HG02938 (cell line): ENCODE results near the gene SLFN12L.
"Not testable (repeated sequence)": the region's sequence is repeated elsewhere in the genome, so short reads cannot be mapped to it uniquely, and the experiment has no call there.

Experiments used
- ATAC-seq: cut with Tn5 transposase; IDR thresholded peaks from one replicate; pipeline ENCODE4 v1.9.1; 2021; ENCODE audit warnings: mild to moderate bottlenecking, moderate library complexity; ENCODE audit not compliant: unreplicated experiment

Gene SLFN12L

DNA sequence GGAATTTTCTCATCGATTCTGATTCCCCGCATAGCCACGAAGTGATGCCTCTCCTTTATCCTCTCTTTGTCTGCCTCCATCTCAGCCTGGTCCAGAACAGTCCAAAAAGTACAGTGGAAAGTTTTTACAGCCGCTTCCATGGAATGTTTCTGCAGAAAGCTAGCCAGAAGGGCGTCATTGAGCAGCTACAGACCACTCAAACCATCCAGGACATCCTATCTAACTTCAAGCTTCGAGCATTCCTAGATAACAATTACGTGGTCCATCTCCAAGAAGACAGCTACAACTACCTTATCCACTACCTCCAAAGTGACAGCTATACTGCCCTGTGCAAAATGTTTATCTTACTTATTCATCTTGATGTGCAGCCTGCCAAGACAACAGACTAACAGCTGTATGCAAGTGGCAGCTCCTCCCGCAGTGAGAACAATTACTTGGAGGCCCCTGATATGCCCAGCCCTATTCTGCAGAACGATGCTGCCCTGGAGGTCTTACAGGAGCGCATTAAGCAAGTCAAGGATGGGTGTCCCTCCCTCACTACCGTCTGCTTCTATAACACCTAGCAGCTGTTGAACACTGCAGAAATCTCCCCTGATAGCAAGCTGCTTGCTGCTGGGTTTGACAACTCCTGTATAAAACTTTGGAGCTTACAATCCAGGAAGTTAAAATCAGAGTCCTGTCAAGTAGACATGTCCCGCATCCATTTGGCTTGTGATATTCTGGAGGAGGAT is 38.9 kb downstream of the SLFN12L start:
- no peak for ATAC-seq

DNA sequence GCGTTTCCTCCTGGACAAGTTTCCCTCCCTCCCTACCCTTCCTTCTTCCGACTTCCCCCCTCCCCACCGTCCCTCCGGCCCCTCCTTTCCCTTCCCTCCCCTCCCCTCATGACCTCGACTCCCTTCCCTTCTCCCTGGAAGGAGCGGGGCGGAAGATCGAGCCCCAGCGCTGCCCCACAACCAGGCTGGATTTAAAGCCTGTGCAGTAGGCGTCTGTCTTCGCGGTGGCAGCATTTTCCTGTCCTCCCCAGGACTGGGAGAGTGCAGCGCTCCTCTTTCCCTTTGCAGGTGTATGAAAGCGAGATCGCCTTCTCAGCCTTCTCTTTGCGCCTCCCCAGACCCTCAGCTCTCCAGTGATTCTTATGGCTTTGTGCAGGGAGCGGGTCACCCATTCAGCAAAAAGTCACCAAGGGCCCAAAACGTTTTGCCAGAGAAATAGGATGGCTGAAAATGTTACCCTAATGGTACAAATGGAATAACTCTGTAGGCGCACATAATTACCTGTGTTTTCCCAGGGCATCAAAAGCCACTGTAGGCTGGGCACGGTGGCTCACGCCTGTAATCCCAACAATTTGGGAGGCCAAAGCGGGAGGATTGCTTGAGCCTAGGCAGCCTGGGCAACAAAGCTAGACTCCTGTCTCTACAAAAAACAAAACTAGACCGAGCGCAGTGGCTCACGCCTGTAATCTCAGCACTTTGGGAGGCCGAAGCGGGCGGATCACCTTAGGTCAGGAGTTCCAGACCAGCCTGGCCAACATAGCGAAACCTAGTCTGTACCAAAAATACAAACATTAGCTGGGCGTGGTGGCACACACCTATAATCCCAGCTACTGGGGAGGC is 40.8 kb downstream of the SLFN12L start:
- ATAC-seq, result no peak

DNA sequence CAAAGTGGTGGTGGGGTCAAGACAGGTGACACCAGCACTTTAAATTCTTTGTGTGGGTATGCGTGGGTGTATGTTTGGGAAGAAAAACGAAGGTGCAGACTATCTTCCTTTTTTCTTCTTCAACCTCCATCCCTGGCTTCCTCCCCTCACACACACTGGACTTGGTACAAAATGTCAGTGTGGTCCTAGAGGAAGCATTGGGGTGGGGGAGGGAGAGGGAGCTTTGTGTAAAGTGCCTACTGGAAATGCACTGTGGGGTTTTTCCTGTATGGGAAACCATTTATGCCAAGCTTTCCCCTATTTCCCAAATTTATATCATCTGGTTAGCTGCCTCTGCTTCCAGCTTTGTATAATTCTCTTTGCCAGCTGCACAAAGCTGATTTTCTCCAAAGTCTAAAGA is 44.4 kb downstream of the SLFN12L start:
- ATAC-seq, result no peak

DNA sequence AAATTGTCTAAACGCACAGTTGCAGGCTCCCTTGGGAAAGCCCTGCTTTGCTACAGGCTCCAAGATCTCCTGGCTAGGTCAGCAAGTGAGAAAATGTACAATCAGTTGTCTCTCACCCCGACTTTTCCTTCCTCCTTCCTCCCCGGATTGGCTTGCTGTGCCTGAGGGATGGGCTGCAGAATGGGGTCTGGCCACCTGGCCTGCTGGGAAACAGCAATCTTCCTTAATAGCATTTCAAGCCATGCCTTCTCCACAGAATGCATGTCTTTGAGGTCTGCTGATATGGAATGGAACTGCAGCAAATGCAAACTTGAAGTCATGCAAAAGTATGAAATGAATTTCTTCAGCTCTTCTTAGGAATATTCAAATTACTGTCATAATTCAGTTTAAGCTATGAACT is 46.1 kb downstream of the SLFN12L start:
- ATAC-seq, result no peak

DNA sequence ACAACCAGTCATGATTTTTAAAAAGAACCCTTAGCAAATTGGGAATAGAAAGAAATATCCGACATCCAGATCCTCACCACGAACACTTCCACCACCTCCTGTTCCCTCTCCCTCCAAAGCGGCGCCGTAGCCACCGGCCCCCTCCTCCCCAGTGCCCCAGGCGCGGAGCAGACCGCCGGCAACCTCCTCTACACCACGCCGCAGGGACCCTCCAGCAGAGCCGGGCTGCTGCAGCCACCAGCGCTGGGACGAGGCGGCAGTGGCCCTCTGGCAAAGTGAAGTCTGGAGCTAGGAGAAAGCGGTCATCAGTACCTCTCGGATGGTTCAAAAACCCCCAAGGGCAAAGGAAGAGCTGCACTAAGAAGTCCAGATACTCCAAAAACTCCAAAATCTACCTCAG is 47.5 kb downstream of the SLFN12L start:
- no peak for ATAC-seq

DNA sequence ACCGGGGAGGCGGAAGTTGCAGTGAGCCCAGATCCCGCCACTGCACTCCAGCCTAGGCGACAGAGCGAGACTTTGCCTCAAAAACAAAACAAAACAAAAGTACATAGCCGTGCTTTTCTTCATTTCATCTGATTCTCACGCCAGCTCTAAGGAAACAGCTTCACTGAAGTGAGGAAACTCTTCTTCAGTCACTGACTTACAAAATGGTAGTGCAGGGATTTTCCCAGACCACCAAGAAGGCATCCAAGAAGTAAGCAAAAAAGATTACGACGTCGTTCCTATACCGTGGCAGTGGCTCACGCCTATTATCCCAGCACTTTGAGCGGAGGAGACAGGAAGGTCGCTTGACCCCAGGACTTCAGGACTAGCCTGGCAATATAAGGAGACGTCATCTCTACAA is 48.5 kb downstream of the SLFN12L start:
- no peak for ATAC-seq

DNA sequence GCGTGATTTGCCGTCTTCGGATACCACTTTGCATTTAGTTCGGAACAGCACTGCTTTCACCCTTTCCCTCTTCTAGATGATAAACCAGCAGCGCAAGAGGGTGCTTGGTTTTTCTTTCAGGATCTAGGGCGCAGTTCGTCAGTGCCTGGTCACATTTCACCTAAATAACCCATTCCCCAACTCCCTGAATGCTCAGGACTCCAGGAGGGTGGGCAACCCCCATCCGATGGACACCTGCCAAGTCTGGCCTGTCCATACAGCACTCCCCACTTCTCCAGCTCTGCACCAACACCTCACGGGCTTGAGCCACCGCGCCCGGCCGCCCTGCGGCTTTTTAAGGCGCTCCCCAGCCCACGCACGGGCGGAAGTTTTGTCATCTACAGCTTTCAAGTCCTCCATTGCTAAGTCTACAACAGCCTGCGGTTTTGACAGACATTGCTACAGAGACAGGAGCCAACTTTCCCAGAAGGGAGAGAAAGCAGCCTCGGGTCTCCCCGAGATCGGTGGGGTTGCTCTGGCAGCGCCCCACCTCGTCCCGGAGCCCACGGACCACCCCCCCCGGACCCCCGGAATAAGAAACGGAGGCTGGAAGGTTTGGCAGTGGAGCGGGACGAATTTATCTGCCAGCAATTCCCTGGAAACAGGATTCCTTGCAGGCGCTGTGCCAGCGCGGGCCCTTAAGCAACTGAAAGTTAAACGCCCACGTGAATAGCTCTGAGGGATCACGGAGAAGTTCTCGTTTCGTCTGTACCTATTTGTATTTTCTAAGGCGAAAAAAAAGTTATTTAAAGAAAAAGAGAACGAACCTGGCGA is 50.4 kb downstream of the SLFN12L start:
- ATAC-seq, result no peak

DNA sequence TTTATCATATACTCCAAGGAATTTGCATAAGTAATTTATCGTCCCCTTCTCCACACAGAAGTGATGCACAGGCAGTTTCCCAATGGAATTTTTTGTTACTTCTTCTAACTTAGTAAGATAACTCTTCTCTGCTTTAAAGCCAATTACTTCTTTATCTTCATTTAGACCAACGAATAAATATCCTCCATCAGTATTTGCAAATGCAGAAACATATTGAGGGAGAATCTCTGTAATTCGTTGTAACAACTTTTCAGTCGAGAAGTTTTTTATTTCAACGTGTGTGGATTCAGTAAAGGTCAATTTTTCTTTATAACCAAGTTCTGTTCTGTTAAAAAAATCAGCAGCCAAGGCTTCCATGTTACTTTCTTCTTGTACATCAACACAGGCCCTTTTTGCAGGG is 58.2 kb downstream of the SLFN12L start:
- ATAC-seq, result no peak

DNA sequence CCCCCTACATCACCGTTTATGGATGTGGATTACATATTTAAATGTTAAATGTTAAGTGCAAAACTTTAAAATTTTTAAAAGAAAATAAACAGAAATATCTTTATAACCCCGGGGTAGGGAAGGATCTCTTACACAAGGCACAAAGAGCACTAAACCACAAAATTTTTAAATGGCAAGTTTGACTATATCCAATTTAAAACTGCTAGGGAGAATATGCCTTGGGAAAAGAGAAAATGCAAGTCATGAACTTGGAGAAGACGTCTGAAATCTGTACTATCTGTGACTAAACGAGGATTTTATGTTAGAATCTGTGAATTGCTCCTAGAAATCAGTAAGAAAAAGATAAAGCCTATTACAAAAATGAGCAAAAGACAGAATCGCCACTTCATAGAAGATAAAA is 60.2 kb downstream of the SLFN12L start:
- ATAC-seq, result no peak

DNA sequence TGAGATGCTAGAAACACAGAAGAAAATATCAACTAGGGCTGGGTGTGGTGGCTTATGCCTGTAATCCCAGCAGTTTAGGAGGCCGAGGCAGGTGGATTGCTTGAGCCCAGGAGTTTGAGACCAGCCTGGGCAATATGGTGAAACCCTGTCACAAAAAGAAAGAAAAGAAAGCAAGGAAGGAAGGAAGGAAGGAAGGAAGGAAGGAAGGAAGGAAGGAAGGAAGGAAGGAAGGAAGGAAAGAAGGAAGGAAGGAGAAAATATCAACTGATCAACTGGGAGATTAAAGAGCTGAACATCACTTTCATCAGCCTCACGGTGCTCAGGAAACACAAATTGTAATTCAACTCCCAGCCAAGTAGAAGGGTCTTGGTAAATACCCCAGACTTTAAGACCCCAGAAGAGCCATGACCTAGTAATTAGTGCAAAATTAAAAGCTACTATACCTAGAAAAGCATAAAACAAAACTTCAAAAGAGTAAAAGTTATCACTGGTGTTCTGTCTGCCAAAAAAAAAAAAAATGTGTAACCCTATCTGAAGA is 61.1 kb downstream of the SLFN12L start:
- no peak for ATAC-seq

DNA sequence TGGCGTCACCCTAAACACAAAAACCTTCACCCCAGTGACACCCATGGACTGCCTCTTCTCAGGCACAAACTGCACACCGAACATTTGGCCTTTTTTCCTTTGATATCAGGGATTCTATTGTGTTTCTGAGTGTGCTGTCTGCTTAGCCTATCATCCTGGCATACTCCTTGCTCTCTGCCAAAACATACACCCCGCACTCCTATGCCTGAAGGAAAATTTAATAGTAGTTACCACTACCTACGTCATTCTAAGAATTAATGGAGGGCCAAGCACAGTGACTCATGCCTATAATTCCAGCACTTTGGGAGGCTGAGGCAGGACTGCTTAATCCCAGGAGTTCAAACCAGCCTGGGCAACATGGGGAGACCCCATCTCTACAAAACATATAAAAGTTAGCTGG is 69.0 kb downstream of the SLFN12L start:
- no peak for ATAC-seq

DNA sequence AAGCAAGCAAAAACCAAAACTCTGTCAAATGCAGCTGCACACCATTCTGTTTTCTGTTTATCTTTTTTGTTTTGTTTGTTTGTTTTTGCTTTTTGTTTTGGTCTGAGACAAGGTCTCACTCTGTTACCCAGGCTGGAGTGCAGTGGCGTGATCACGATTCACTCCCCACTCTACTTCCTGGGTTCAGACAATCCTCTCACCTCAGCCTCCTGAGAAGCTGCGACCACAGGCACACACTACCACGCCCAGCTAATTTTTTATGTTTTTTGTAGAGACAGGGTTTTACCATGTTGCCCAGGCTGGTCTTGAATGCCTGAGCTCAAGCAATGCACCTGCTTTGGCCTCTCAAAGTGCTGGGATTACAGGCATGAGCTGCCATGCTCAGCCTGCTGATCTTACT is 69.7 kb downstream of the SLFN12L start:
- no peak for ATAC-seq

DNA sequence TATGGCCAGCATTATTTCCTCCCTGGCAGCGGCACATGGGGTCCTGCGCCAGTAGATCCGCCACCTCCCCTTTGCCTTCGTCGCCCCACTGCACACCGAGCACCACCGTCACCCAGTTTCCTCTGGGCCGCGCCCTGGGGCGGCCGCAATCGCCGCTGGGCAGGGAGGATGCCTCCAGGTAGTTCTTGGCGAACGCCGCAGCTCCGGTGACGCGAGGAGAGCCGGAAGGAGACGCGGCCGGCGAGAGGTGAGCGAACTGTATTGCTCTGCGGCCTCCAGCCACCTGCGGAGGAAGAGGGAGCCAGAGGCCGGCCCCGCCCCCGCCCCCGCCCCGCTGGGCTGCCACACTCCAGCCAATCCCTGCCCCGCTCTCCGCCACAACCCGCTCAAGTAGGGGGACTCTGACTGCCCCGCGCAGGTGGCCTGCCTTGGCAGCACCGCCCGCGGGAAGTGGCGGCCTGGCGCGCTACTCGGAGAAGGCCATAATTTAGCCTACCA is 77.1 kb downstream of the SLFN12L start:
- no peak for ATAC-seq

DNA sequence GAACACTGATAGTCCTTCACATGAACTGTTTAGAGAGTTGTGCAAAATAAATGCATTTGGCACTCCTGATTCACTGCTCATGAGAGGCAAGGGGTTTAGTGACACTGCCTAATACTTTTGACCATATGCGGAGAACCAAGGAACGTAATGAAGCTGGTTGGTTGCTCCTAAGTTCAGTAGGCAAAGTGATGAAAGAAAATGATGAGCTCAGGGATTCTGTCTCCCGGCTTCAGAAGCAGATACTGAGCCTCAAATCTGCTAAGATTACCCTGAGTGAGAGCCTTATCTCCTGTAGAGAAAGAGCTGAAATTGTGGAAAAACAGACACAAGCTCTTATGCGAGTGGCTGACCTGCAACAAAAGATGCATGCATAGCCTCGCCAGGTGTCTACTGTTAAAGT is 83.4 kb downstream of the SLFN12L start:
- not testable (repeated sequence) for ATAC-seq

DNA sequence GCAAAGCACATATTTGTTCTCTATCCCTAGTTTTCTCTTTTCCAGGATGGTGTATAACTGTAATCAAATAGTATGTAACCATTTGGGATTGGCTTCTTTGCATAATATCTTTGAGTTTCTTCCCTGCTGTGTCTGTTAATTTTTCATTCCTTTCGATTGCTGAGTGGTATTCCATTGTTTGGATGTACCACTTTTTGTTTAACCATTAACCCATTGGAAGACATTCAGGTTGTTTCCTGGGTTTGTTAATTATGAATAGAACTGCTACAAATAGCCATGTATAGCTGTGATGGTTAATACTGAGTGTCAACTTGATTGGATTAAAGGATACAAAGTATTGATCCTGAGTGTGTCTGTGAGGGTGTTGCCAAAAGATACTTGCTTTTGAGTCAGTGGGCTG is 84.3 kb downstream of the SLFN12L start:
- ATAC-seq, result no peak

DNA sequence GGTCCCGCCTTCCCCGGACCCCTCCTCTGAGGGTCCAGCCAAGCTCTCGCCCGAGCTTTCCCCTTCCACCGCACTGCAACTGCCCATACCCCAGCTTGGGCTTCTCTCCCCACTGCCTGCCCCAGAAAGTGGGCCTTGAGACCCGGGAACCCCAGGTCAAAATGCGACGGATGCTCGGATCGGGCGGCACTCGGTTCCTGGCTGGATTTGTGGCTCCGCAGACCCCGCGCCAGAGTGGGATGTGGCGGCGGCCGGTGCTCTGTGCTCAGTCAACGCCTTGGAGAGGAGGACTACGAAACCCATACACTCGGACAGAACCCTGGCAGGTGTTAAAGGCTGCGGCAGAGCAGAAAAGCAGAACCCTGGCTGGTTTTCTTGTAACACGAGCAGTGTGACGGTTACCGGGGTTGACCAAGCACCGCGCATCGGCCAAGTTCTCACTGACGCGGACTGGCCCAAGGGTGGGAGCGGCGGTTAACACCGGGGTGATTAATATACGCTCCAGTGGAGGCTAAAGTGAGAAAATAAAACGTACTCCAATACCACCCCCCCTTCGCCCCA is 88.0 kb downstream of the SLFN12L start:
- peak; percentile 36 for ATAC-seq

DNA sequence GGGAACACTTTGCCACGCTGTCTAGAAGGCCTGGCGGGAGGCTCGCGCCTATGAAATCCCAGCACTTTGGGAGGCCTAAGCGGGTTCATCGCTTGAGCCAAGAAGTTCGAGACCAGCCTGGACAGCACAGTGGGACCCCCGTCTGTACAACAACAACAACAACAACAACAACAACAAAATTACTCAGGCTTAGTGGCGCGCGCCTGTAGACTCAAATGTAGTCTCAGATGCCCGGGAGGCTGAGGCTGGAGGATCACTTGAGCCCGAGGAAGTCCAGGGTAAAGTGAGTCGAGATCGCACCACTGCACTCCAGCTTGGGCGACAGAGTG is 88.6 kb downstream of the SLFN12L start:
- ATAC-seq, result no peak

DNA sequence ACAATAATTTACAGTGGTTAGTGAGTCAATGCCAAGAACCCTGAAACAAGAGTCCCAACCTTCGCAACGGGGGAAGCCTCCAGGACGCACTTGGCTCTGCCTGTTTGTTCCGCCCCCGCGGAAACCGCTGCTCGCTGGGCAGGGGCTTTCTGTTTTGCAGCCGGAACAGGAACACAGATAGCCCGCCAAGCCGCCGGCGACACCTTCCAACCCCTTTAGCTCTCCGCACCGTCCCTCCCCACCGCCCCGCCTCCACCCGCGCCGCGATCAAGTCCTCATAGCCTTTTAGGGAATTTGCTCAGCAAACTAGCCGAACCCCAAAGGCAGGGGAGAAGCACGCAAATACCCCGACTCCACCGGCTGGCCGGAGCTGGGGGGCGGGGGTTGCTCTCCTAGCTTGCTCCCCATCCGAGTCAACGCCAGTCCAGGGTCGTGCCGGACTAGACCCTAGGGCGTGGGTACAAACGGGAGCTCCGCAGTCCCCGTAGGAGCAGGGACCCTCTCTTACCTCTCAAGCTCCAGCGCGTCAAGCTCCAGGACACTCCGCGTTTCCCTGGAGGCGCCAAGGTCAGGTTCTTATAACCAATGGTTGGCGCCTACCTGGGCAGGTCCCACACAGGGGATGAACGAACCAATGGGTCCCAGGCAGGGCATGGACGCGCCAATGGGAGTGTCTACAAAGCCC is 89.1 kb downstream of the SLFN12L start, which contains the start of gene SLFN13:
TSS of gene SLFN13 (minus strand) at position 553 of the 685 bp plus-strand sequence. CDS start 3,086 bp downstream, outside the sequence.
- peak; percentile 61 for ATAC-seq

DNA sequence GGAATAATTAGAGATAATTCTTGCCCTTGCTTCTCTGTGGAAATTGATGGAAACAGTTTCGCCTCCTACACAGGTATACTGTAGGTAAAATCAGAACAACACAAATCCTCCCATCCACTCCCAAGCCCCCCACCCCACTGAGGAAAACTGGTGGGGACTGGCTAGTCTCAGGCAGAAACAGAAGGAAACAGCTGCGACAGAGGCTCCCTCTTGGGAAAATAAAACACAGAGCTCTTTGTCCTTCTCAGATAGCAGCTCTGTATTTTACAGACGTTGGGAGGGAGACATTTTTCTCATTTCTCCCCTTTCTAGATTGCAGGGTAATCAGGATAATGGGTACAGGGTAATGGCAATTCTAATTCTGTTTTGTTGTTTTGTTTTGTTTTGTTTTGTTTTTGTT is 90.0 kb downstream of the SLFN12L start:
- ATAC-seq, result no peak

DNA sequence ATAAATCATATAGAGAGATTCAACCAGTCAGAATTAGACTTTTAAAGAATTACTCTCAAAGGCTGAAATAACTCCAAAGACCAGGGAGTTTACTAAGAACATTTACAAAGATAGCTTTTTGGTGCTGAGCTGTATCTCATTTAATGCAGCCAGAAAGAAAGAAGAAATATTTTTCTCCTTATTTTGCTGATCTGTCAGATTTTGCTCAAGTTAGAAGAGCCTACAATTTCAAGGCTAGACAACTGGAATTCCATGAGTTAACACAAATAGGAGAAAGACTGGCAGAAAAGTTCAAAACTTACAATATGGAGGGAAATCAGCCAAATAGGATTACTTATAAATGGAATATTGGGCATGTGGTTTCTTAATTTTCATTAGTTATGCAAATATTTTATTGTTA is 99.0 kb downstream of the SLFN12L start:
- ATAC-seq, result no peak
